B cell (primary cell): ENCODE results near the gene HJURP. TPM values are rescaled to one million over a fixed set of nuclear protein-coding genes. Genes with fewer than 3 reads are reported as not detected.

Experiments used
- ATAC-seq: fragments of 200-7000 bp; cut with Tn5 transposase; one replicate; pipeline ENCODE4 v1.10.0; 2021; ENCODE audit warnings: low read depth, mild to moderate bottlenecking, moderate number of reproducible peaks, moderate library complexity
- CTCF ChIA-PET: fragments of 350-600 bp; sonication (Branson Sonifier 250); formaldehyde crosslinking; loops from one replicate; lab custom pipeline; 2021; ENCODE audit warnings: antibody characterized with exemption, inconsistent platforms; lab: Charles Lee
- POLR2A ChIA-PET: fragments of 350-600 bp; sonication (Branson Sonifier 250); formaldehyde crosslinking; loops from one replicate; lab custom pipeline; 2021; ENCODE audit warnings: antibody characterized with exemption; lab: Charles Lee
- DNase-seq: peaks from one replicate; pipeline ENCODE4 v3.0.0; 2013
- H2AFZ ChIP-seq: 2 replicates; pipeline ENCODE4 v1.6.1; 2012; ENCODE audit warnings: mild to moderate bottlenecking, low read depth, low read length; ENCODE audit not compliant: insufficient read depth, poor library complexity, severe bottlenecking
- H3K27ac ChIP-seq, 2 donors: 1 replicate in 1 of 2; 2 replicates in 1 of 2; pipeline ENCODE4 v1.5.1; 2012 to 2013; ENCODE audit warnings: low read length in 2 of 2, mild to moderate bottlenecking in 2 of 2, moderate library complexity in 1 of 2
- H3K27me3 ChIP-seq, 4 experiments: fragments of 200-600 bp in 1 of 4; sonication (generic) in 1 of 4; replicated peaks in 1 of 4; 1 replicate in 2 of 4; 2 replicates in 2 of 4; pipeline versions ENCODE4 v1.6.1 to v1.7.0; 2013 to 2016; ENCODE audit warnings: low read length in 3 of 4, mild to moderate bottlenecking in 2 of 4, mixed read lengths in 1 of 4, moderate library complexity in 1 of 4; ENCODE audit not compliant: insufficient read depth in 4 of 4, control insufficient read depth in 3 of 4; ENCODE audit errors: control extremely low read depth in 1 of 4
- H3K36me3 ChIP-seq, 2 experiments: replicated peaks in 1 of 2; 1 replicate in 1 of 2; 2 replicates in 1 of 2; pipeline versions ENCODE4 v1.6.1 to v1.7.1; 2013; ENCODE audit warnings: low read length in 1 of 2; ENCODE audit not compliant: insufficient read depth in 2 of 2, control insufficient read depth in 1 of 2; ENCODE audit errors: control extremely low read depth in 1 of 2, extremely low read depth in 1 of 2
- H3K4me1 ChIP-seq, 2 donors: fragments of 200-600 bp in 1 of 2; sonication (generic) in 1 of 2; 1 replicate in 1 of 2; 2 replicates in 1 of 2; pipeline versions ENCODE4 v1.5.1 to v1.6.1; 2013 to 2017; ENCODE audit warnings: low read length in 2 of 2; ENCODE audit not compliant: control insufficient read depth in 2 of 2, insufficient read depth in 2 of 2
- H3K4me2 ChIP-seq: replicated peaks from 2 replicates; pipeline ENCODE3; 2012; ENCODE audit warnings: mild to moderate bottlenecking, low read depth, low read length; ENCODE audit not compliant: poor library complexity, severe bottlenecking
- H3K4me3 ChIP-seq, 5 experiments: fragments of 200-600 bp in 1 of 5; sonication (generic) in 1 of 5; 1 replicate in 3 of 5; 2 replicates in 2 of 5; pipeline versions ENCODE4 v1.5.1 to v1.7.0; 2011 to 2016; ENCODE audit warnings: low read length in 4 of 5, mild to moderate bottlenecking in 4 of 5, low read depth in 2 of 5, control low read depth in 1 of 5, moderate library complexity in 1 of 5; ENCODE audit not compliant: insufficient read depth in 1 of 5; ENCODE audit errors: control extremely low read depth in 1 of 5, extremely low read depth in 1 of 5
- H3K79me2 ChIP-seq: fragments of 200-600 bp; sonication (generic); one replicate; pipeline ENCODE4 v1.6.0; 2016; ENCODE audit warnings: low read length; ENCODE audit not compliant: control insufficient read depth, insufficient read depth
- H3K9ac ChIP-seq: fragments of 200-600 bp; sonication (generic); 2 replicates; pipeline ENCODE4 v1.6.1; 2017; ENCODE audit warnings: mild to moderate bottlenecking, low read length, moderate library complexity
- H3K9me3 ChIP-seq, 3 donors: one replicate each; pipeline versions ENCODE4 v1.6.1 to v1.7.1; 2013; ENCODE audit warnings: low read length in 2 of 3; ENCODE audit not compliant: control insufficient read depth in 2 of 3, insufficient read depth in 1 of 3; ENCODE audit errors: control extremely low read depth in 1 of 3
- H4K20me1 ChIP-seq: 2 replicates; pipeline ENCODE4 v1.6.0; 2012; ENCODE audit warnings: mild to moderate bottlenecking, low read length; ENCODE audit not compliant: insufficient read depth, control insufficient read depth, poor library complexity, severe bottlenecking
- H3K27ac Mint-ChIP-seq: one replicate; pipeline ENCODE4 v1.8.0; 2021; ENCODE audit warnings: mixed read lengths
- H3K27me3 Mint-ChIP-seq: one replicate; pipeline ENCODE4 v1.8.0; 2021; ENCODE audit warnings: mixed read lengths
- H3K4me1 Mint-ChIP-seq: one replicate; pipeline ENCODE4 v1.8.0; 2021; ENCODE audit warnings: mixed read lengths
- H3K4me3 Mint-ChIP-seq: one replicate; pipeline ENCODE4 v1.8.0; 2021; ENCODE audit warnings: mixed read lengths
- H3K9me3 Mint-ChIP-seq: one replicate; pipeline ENCODE4 v1.8.0; 2022; ENCODE audit warnings: mixed read lengths; ENCODE audit not compliant: insufficient read depth
- CTCF ChIP-seq: fragments of 200-600 bp; IDR thresholded peaks from one replicate; pipeline ENCODE4 v1.8.0; 2022; ENCODE audit warnings: antibody characterized with exemption, mild to moderate bottlenecking
- EZH2 ChIP-seq: IDR thresholded peaks from 2 replicates; pipeline ENCODE4 v1.6.1; 2012; ENCODE audit warnings: borderline replicate concordance, low read depth, mild to moderate bottlenecking, moderate library complexity, low read length; ENCODE audit not compliant: insufficient read depth, poor library complexity, severe bottlenecking
- WGBS: methylation state at CpG from one replicate; pipeline ENCODE4 v1.1.5; 2013; ENCODE audit warnings: missing lambda C conversion rate; ENCODE audit not compliant: insufficient coverage; 5-methylcytosine and 5-hydroxymethylcytosine counted together
- intact Hi-C: fragments of 100-400 bp; cut with micrococcal nuclease; formaldehyde crosslinking; loops from one replicate; pipeline ENCODE4 v1.10.0; 2022
- polyA plus RNA-seq: library from polyadenylated mRNA; depleted of rRNA; stranded (reverse); fragments of >200 nt; gene quantifications from 2 replicates; pipeline ENCODE4 v1.2.3, GENCODE V29; 2012
- total RNA-seq, 2 donors: library from RNA; stranded (reverse); fragments of 120-200 nt in 1 of 2; gene quantifications; 1 replicate in 1 of 2; 2 replicates in 1 of 2; pipeline versions ENCODE4 v1.2.3 to v1.2.4, GENCODE V29; 2013 to 2022

HJURP gene
- total and polyA plus RNA-seq, 2 donors (not counting 1 experiment from before 2014, with no cell fraction given), result 0.42 to 0.73 TPM

- no peaks in the 10 kb centered on the region for H4K20me1 ChIP-seq
- ATAC-seq (no peak), DNase-seq (no peak)
- H3K4me1 Mint-ChIP-seq, result peaks cover 20% of the 10 kb centered on the region
- H3K9ac ChIP-seq, result no peak overlapping the region
- H3K4me1 ChIP-seq, result peaks cover 6 to 19% of the 10 kb centered on the region in 2 donors
- peak overlapping the region; percentile 98 for H3K4me2 ChIP-seq
- H3K27me3 ChIP-seq, result no peaks in the 10 kb centered on the region
- H3K27me3 Mint-ChIP-seq, result peaks cover 7% of the 10 kb centered on the region
- no peak overlapping the region for H3K4me3 ChIP-seq
- H3K9me3 Mint-ChIP-seq, result no peaks in the 10 kb centered on the region
- H3K36me3 ChIP-seq, result no peaks in the 10 kb centered on the region
- peak overlapping the region; percentile 87 for H3K4me3 Mint-ChIP-seq
- H3K9me3 ChIP-seq, result no peaks in the 10 kb centered on the region
- ChIA-PET POLR2A (no interaction called here), CTCF (interaction anchor here (0.8 kb wide), 1 partner anchor 9 kb away, joined by 3 read pairs; no protein-coding TSS in a partner anchor)
- no peak overlapping the region for H3K27ac Mint-ChIP-seq
- H3K27ac ChIP-seq, result no peak overlapping the region
- TF ChIP-seq CTCF, result no peak
- TF ChIP-seq EZH2, result no peak
- intact Hi-C loops, result no loop called here
- peak overlapping the region; percentile 97 for H2AFZ ChIP-seq
- peaks cover 6% of the 10 kb centered on the region for H3K79me2 ChIP-seq
- 91% methylated on average over 5 of the region's 5 CpGs for WGBS
Observed at GRCh38 chr2:233855345-233855744, 1.0 kb upstream of the HJURP start.

DNA sequence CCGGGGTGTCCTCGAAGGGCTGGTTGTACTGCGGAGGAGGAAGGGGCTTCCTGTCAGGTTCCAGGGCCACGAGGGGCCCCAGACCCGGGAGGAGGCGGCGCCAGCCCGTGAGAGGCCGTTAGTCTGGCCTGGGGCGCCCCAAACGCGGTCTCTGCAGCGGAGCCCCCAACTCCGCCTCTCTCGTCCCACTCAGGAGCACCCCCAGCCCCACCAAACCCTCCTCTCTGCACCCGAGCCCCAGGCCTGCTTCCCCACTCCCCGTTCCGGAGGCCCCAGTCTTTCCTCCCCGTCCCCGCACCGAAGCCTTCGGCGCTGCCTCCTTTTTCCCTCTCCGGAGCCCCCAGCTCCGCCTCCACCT lies 473 bp downstream of the HJURP start:
- no peak for TF ChIP-seq CTCF
- no peak for TF ChIP-seq EZH2
- Histone ChIP-seq H3K27me3 (no peaks in the 10 kb centered on the region), H2AFZ (peak overlapping the region; percentile 97), H3K4me1 (peaks cover 6 to 19% of the 10 kb centered on the region in 2 donors), H3K4me3 (peak overlapping the region in 4 of 5 experiments; percentile 60 to 85 (median 78)), H4K20me1 (no peaks in the 10 kb centered on the region), H3K79me2 (peaks cover 11% of the 10 kb centered on the region), H3K9me3 (no peaks in the 10 kb centered on the region), H3K27ac (no peak overlapping the region), H3K36me3 (no peaks in the 10 kb centered on the region), H3K9ac (peak overlapping the region; percentile 76), H3K4me2 (peak overlapping the region; percentile 98)
- intact Hi-C loops, result loop anchor here (1.0 kb wide), 2 partner anchors 14 to 646 kb away; partner anchors contain the start of gene MSL3B
- H3K4me1 Mint-ChIP-seq, result peaks cover 20% of the 10 kb centered on the region
- ChIA-PET CTCF (no interaction called here), POLR2A (no interaction called here)
- H3K4me3 Mint-ChIP-seq, result peak overlapping the region; percentile 87
- H3K27ac Mint-ChIP-seq, result no peak overlapping the region
- under 1% methylated on average over 24 of the region's 25 CpGs for WGBS
- H3K27me3 Mint-ChIP-seq, result peaks cover 7% of the 10 kb centered on the region
- H3K9me3 Mint-ChIP-seq, result no peaks in the 10 kb centered on the region
- ATAC-seq (no peak), DNase-seq (no peak)
